GM04503 (cell line): ENCODE results near the gene RAB40C.

Source experiments
- DNase-seq: peaks from one replicate; pipeline ENCODE4 v3.0.0-alpha.2; 2012; ENCODE audit warnings: low read depth

RAB40C gene

GRCh38 chr16:575354-576196, 14.3 kb upstream of the RAB40C start:
- DNase-seq: no peak

GRCh38 chr16:576197-576822, 13.6 kb upstream of the RAB40C start:
- no peak for DNase-seq

DNA sequence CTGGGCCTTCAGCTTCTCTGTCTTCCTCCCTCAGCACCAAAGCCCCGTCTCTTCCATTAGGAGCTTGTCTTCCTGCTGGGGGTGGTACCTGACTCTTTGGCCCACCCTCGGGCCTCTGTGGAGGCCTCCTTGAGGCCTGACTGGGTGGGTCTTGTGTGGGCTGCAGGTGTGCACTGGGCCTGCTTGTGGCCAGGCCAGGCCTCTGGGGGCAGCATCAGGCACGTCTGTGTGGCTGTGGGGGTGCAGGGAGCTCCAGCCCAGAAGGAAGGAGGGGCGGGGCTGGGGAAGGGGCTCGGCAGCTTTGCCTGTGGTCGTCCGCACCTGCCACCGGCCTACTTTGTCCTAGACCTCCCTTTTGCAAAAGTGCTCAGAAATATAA, 13.1 kb upstream of the RAB40C start:
- DNase-seq: no peak

GRCh38 chr16:577796-578195, 12.1 kb upstream of the RAB40C start:
- no peak for DNase-seq

GRCh38 chr16:578232-578869, 11.5 kb upstream of the RAB40C start:
- no peak for DNase-seq

- DNase-seq: no peak
These were observed 10.9 kb upstream of the RAB40C start for GRCh38 chr16:578870-579405.

GRCh38 chr16:580141-580945, 9.5 kb upstream of the RAB40C start:
- no peak for DNase-seq

DNA sequence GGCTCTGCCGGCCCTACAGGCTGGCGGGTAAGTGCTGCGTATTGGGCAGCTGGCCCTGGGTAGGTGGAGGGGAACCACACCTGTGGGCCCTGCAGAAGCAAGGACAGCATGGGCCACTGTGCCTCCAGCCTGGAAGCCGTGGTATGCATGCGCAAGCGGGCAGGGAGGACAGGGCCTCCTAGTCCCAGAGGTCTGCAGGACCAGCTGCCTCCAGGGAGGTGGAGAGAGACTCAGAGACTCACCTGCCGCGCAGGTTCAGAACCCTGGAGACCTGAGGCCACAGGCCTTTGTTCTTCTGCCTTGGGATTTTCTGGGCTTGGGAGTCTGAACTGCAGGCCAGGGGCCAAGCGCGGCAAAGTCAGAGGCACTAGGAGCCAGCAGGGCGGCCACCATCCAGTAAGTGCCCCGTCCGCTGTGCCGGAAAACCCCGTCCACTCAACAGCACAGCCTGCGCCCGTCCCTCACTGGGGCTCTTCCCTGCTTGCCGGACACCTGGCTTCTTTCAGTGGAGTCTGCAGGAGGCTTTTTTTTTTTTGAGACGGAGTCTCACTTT, 8.8 kb upstream of the RAB40C start:
- no peak for DNase-seq

DNA sequence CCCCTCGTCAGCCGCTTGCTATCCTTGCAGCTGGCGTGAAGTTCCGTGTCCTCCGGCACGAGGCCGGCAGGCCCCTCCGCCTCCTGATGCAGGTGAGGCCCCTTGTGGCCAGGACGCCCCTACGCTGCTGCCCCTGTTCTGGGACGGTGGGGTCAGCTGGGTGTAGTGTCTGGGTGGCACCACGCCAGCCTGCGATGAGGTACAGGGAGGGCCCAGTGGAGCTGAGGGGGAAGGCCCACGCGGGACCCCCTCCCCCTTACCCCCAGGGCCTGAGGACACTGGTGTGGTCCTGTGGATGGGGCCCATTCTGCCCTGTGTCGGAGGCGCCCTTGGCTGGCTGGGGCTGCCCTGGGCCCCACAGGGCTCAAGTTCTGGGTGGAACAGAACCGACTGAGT, 7.7 kb upstream of the RAB40C start:
- no peak for DNase-seq

DNA sequence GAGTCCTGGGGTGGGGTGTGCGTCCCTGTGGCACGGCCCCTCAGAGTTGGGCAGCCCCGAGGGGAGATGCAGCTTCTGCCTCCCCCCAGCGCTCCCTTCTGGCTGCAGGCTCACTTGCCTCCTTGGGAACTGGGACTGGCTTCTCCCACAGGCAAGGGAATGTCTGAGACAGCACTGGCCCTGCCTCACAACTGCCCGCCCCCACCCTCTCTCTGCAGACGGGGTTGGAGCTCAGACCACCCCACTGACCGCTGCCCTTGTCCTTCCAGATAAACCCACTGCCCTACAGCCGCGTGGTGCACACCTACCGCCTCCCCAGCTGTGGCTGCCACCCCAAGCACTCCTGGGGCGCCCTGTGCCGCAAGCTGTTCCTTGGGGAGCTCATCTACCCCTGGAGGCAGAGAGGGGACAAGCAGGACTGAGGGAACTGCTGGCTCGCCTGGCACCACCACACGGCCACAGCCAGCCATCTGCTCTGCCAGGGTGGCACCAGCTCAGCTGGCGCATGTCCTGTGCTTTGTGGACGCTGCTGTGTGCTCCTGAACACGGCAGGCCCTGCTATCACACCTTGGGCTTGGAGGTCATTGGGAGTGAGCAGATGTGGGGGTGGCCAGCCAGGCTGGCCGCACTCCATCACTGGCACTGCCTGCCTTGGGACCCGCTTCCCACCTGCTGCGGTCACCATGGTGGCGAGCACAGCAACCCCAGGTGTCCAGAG, 7.1 kb upstream of the RAB40C start:
- no peak for DNase-seq

GRCh38 chr16:583470-583814, 6.4 kb upstream of the RAB40C start:
- DNase-seq: no peak

DNA sequence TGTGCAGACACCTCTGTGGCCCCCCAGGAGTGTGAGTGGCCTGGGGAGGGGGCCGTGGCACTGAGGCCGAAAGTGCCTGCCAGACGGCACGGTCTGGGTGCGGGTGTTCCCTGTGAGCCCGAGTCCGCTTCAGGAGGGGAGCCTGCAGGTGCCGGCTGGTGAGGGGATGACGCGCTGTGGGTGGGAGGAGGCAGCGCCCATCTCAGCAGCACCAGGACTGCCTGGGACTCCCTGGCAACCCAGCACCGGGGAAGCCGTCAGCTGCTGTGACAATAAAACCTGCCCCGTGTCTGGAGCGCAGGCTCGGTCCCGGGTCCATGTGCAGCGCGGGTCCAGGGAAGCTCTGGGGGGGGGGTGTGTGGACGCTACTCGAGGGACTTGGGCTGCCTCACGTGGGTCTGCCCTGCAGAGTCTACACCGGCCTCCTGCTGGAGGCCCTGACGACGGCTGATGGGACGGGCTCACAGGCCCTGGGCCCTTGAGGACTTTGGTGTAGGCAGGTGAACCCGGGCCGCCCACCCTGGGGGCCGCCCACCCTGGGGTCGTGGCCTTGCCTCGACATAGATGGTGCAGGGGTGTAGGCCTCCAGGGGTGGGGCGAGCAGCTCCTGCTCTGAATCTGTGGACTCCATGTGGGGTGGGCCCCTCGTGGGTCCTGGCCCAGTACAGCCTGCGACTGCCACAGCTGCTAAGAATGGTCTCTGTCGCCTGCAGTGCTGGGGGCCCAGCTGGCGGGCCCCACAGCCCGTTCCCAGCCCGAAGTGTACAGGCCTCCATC, 5.9 kb upstream of the RAB40C start:
- no peak for DNase-seq

DNA sequence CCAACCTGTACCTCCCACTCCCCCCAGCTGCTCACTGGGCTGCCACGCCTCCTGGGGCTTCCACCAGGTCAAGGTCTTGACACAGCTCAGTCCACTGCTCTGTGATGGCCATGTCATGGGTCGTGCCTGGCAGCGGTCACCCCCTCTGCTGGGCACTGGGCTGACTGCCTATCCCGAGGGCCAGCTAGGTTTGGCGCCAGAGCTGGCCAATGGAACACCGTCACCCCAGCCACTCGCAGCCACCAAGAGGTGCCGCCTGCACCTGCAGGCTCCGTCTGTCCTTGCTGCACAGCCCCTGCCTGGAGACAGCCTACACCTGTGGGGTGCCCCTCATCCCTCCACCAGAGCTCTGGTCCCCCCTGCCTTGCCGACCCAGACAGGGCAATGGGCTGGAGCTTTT, 4.5 kb upstream of the RAB40C start:
- DNase-seq: no peak

GRCh38 chr16:586047-586644, 3.7 kb upstream of the RAB40C start:
- DNase-seq: no peak

GRCh38 chr16:586645-587590, 2.9 kb upstream of the RAB40C start:
- DNase-seq: no peak

- DNase-seq: no peak
These were observed 1.3 kb upstream of the RAB40C start for GRCh38 chr16:588639-588888.

- peak; percentile 64 for DNase-seq
These were observed 793 bp upstream of the RAB40C start for GRCh38 chr16:588889-589657.

- no peak for DNase-seq
These were observed 435 bp downstream of the RAB40C start for GRCh38 chr16:590188-590814.
